T-helper 1 cell (primary cell): ENCODE measurements around the gene NEUROD2.

Experiments
- DNase-seq, 5 donors: peaks; one replicate each; pipeline ENCODE4 v3.0.0-alpha.2; 2012 to 2020

NEUROD2 gene

DNA sequence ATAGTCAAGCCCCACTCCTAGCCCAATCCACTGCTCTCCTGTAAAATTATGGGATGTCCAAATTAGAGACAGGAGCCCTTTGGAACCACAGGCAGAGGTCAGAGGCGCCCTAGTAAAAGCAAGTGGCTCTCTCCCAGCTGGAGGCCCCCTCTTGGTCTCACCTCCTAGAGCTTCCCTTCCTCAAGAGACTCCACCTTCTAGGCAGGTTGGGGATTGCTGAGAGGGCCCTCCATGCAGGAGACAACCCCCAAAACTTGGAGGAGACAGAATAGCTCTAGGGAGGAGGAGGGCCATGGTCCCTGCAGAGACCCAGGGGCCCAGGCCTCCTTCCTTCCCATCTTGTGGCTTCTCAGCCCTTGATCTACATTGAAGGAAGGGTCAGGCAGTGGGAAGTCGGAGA lies 29.4 kb downstream of the NEUROD2 start:
- no peak for DNase-seq

DNA sequence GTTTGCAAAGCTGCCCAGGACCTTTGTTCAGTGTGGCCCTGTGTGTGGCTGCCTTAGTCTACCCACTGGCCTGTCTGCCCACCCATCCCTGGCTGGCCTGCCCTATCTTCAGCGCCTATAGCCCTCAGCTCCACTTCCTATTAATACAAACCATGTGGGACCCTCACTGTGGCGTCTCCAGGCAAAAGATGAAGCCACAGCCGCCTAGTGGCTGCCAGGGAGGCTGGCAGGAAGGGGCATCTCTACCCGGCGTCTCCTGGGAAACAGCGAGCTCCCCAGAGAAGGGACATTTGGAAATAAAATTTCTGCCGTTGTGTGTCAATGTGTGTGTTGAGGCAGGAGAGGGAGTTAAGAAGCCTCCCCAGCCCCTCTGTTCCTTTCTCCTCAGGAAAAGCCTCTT lies 31.5 kb downstream of the NEUROD2 start:
- DNase-seq: no peak

DNA sequence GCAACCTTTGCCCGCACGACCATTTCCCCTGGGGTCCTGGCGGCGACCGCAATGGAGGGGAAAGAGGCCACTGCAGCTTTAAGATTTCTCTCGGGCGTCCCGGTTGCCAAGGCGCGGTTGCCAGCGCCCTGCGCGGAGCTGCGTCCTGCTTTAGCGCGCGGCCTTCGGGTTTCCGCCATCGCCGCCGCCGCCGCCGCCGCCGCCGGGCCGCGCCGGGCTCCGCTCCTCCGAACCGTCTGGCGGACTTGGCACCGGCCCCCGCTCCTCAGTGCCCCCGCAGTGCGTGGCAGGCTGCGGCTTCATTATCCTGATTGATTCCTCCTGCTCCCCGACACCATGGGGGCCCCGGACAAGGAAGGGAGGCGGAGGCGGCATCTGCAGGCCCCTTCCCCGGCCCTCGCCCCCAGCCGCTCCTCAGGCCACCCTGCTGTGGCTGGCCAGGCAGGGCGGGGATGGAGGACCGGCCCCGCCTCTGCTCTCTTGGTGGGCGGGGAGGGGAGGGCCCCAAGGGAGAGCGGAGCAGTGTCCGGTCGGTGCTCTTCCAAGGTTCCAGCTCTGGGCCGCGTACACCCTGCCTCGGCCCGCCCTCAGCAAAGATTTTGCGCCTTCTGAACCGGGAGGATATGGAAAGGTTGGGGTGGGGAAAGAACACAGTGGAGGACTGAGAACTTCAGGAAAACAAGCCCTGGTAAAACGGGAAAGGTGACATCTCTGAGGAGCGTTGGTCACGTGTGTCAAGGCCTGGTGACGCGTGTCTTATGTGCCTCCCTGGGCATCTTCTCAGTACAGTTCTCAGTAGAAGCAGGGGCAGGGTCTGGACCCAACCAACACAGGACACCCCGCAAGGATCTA lies 34.0 kb downstream of the NEUROD2 start:
- DNase-seq: peak in 1 of 5 donors; percentile 33

DNA sequence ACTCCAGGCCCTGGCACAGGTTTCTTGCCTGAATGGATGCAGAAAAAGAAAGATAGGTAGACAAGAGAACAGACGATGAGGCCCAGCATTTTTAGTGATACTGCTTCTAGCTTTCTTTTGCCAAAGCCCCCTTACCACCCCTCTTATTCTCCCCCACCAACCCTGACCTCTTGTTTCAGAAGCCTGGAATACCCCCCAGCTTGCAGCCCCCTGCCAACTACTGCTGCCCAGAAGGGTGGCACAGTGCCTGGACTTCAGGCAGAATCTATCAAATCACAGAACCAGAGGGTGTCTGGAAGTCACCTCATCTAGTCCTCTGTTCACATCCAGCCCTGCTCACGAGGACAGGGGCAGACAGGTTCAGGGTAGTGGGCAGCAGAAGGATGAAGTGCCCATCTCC lies 35.6 kb downstream of the NEUROD2 start:
- DNase-seq: no peak

DNA sequence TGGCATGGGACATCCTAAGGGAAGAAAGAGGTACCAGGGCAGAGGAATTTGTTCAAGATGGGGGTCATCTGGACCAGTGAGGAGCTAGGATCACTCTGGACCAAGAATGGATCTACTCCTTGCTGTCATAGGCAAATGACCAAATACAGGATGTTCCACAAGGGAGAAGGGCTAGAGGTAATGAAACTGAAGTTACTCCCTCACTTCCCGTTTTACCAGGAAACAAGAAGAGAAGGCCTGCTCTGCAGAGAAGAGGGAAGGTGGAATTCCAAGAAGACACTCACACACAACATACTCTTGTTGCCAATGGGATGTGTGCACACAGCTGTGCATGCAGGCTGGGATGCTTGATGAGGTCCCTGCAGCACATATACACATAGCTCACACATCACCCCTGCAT lies 38.6 kb downstream of the NEUROD2 start:
- no peak for DNase-seq

DNA sequence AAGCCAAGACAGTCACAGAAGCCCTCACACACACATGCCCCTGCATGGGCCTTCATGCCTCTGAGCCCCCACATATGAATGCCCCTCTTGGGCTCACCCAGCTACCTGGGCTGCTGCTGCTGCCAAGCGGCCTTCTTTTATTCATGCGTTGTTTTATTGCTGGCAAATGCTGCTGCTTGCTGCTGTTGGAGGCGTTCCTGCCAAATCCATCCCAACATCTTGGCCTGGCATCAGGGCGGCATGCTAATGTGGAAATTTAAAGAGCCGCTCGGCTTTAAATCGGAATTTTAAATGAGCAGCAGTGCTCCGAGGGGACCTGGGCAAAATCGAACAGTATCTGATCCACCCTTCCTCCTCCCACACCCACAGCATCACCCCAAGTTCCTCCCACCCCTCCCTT lies 39.0 kb downstream of the NEUROD2 start:
- no peak for DNase-seq

DNA sequence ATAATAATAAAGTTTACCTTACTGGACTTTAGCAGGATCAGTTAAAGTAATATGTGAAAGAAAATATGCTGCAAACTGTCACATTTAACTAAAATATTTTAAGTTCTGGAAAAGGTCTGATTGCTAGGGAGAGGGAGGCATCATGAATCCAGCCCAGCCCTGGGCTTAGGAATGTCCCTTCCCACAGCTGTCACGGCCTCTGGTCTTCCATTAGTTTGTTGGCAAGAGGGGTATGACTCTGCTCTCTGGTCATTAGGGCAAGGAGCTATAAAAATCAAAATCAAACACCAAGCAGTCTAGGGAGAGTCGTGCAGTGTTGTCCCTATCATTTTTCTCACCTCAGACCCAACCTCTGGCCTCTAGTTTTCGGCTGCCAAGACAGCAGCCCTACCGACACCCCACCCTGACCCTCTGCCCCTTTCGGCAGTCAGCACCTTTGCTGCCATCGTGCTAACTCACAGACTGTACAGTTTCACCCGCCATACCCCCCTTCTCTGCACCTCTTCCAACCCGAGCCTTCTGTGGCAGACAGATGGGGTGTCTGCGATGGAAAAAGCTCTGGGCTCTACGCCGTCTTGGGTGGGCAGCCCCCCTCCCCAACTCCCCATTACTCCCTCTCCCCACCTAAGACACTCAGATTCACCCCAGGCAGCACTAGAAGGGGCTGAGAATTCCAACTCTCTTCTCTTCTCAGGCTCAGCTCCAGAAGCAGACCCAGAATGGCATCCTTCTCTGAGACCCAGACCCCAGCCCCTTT lies 41.4 kb downstream of the NEUROD2 start:
- no peak for DNase-seq

DNA sequence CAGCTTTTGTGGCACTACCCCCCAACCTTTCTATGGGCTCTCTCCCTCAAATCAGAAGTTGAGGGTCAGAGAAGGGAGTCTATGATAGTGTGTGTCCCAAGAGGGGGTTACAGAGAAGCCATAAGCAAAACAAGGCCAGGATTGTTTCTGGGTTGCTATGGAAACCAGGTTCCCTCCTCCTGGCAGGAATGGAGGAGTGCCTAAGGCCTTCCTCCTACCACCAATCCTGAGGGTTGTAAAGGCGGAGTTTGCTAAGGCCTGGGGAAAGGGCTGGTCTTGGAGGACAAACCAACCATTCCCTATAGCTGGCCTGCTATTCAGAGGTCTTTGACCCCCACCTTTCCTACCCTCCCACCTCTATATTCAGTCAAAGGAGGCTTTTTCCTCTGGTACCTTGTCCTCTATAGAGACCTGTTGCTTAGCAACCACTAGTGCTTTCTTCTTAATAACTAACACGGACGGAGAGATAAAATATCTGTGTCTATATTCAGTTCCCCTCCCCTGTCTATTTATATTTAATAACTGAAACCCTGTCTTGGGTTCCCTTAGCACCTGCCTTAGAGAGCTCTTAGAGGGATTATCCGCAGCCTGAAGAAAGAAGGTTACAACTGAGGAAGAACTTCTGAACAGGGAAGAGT lies 43.4 kb downstream of the NEUROD2 start:
- no peak for DNase-seq

DNA sequence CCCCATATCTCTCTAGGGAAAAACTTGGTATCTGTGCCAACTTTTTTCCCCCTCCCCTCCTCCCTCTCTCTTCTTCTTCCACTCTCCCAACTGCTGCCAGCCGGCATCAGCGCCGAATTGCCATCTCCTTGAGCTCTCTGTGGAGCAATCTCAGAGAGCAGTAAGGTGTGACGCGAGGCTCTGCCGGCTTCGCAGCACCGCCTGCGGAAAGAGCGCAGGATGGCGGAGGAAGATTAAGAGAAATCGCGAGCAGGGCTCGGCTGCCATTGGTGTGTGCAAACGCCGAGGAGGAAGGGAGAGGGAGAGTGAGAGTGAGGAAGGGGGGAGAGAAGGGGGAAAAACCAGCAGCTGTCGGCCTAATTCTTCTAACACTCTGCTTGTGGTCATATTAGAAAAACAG lies 44.2 kb downstream of the NEUROD2 start:
- no peak for DNase-seq

DNA sequence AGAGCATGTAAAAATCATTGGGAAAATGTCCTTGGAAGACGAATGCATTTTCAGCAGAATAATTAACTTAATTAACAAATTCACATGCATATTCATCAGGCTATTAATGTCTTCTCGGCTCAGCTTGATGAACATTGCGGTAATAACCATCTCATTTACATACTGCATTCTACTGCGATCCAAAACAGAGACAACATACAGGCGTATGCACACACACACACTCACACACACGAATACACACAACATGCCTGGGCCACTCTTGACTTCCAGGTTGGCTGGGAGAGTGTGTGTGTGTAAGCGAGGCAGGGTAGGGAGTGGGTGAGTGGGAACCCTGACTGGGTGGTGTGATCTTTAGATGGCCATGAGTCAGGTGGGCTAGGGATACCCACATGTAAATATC lies 44.7 kb downstream of the NEUROD2 start:
- DNase-seq: no peak

DNA sequence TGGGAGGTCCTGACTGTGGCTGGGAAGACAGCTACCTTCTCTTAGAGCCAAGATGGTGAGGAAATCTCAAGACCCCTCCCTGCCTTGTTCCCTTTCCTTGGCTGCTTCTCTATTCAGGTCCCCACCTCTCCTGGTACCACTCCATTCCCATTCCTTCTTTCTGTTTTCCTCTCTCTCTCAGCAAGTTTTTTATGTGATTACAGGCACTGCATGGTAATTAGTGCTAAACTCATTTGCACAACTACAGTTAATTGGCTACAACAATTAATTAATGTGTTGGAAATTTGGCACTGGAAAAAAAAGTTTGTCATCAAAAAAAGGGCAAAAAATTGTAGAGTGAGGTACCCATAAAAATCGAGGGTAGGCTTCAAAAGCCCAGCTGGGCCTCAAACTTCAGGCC lies 45.3 kb downstream of the NEUROD2 start:
- DNase-seq: no peak

DNA sequence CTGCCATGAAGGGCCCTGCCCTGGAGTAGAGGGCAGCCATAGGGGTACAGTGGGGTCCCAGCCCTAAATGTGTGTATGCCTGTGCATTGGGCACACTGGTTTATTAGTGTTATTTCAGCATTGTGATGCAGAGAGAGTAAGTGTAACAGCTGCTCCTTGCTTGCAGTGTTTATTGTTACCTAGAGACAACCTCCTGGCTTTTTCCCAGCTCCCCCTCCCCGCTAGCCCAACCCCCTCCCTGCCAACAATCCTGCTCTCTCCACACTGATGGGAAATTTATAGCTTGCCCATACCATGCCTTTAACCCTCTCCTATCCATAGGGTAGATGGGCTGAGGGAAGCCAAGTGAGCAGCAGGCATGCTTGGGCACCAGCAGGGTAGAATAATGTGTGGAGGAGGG lies 51.3 kb downstream of the NEUROD2 start:
- no peak for DNase-seq

DNA sequence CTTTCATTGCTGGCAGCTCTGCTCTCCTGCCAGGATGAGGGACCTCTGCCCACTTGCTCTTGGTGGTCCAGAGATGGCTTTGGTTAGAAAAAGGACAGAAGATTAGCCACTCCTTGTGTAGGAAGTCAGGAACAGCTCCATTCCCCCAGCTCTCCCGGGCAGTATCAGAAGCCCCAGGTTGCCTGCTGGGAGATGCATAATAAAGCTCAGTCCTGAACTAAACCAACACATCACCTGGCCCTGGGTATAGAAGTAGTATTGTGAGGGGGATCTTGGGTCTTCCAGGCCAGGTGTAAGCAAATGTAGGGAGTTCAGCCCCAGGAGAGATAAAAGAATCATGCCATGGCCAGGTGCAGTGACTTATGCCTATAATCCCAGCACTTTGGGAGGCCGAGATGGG lies 52.4 kb downstream of the NEUROD2 start:
- no peak for DNase-seq
